DMS79 (cell line): ENCODE measurements around the gene C14orf180.
A peak's percentile ranks its signal among the peaks of the same experiment; 100 is the strongest.

Experiments
- DNase-seq: peaks from one replicate; lab custom pipeline; 2025; lab: John Stamatoyannopoulos, UW

C14orf180 gene

GRCh38 chr14:104593710-104594136 lies 14.2 kb downstream of the C14orf180 start:
- DNase-seq: no peak

- DNase-seq: no peak
Measured at GRCh38 chr14:104594310-104595046, 14.9 kb downstream of the C14orf180 start.

- no peak for DNase-seq
Measured at GRCh38 chr14:104595116-104595675, 15.6 kb downstream of the C14orf180 start.

- DNase-seq: no peak
Measured at GRCh38 chr14:104595911-104596450, 16.4 kb downstream of the C14orf180 start.

GRCh38 chr14:104596451-104596918 lies 16.9 kb downstream of the C14orf180 start:
- DNase-seq: no peak

- no peak for DNase-seq
Measured at GRCh38 chr14:104596927-104597351, 17.4 kb downstream of the C14orf180 start.

GRCh38 chr14:104597576-104597975 lies 18.0 kb downstream of the C14orf180 start:
- no peak for DNase-seq

GRCh38 chr14:104598039-104598909 lies 18.7 kb downstream of the C14orf180 start:
- DNase-seq: peak; percentile 10

GRCh38 chr14:104598910-104599273 lies 19.3 kb downstream of the C14orf180 start:
- no peak for DNase-seq

- no peak for DNase-seq
Measured at GRCh38 chr14:104599446-104599845, 19.9 kb downstream of the C14orf180 start.

GRCh38 chr14:104600141-104600643 lies 20.6 kb downstream of the C14orf180 start:
- DNase-seq: peak; percentile 28

GRCh38 chr14:104600805-104601204 lies 21.2 kb downstream of the C14orf180 start:
- no peak for DNase-seq

GRCh38 chr14:104601786-104602185 lies 22.2 kb downstream of the C14orf180 start:
- DNase-seq: peak; percentile 76

- DNase-seq: peak; percentile 23
Measured at GRCh38 chr14:104602315-104602932, 22.9 kb downstream of the C14orf180 start.

- DNase-seq: no peak
Measured at GRCh38 chr14:104602933-104603325, 23.4 kb downstream of the C14orf180 start.

- peak; percentile 44 for DNase-seq
Measured at GRCh38 chr14:104603711-104604401, 24.3 kb downstream of the C14orf180 start.

- peak; percentile 47 for DNase-seq
Measured at GRCh38 chr14:104604458-104605449, 25.2 kb downstream of the C14orf180 start, which contains the start of gene TMEM179. Gene TMEM179 (minus strand): TSS chr14:104604772. CDS start chr14:104604741, 31 bp downstream.

GRCh38 chr14:104609666-104610065 lies 30.1 kb downstream of the C14orf180 start:
- no peak for DNase-seq

GRCh38 chr14:104610749-104611310 lies 31.3 kb downstream of the C14orf180 start:
- no peak for DNase-seq
